ENCODE results near the gene DNAJC7.

- TF ChIP-seq, protein P1, sequence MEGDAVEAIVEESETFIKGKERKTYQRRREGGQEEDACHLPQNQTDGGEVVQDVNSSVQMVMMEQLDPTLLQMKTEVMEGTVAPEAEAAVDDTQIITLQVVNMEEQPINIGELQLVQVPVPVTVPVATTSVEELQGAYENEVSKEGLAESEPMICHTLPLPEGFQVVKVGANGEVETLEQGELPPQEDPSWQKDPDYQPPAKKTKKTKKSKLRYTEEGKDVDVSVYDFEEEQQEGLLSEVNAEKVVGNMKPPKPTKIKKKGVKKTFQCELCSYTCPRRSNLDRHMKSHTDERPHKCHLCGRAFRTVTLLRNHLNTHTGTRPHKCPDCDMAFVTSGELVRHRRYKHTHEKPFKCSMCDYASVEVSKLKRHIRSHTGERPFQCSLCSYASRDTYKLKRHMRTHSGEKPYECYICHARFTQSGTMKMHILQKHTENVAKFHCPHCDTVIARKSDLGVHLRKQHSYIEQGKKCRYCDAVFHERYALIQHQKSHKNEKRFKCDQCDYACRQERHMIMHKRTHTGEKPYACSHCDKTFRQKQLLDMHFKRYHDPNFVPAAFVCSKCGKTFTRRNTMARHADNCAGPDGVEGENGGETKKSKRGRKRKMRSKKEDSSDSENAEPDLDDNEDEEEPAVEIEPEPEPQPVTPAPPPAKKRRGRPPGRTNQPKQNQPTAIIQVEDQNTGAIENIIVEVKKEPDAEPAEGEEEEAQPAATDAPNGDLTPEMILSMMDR (IDR thresholded peaks at IDR 0.05): peak in 1 of 7 experiments; percentile 3
- no peak for TF ChIP-seq EP300 (IDR thresholded peaks at IDR 0.05)
- no peak for TF ChIP-seq POLR2AphosphoS5 (IDR thresholded peaks at IDR 0.05)
- no peak for TF ChIP-seq POLR2A (IDR thresholded peaks at IDR 0.05)
These were observed 11.5 kb upstream of the DNAJC7 start for GRCh38 chr17:42028791-42029127.

Data from stomach (tissue), 4 donors.